DMS153 treated with DMSO at 0.1 percent for 48 hours (cell line): ENCODE data around the gene UGT2B7.
"Not testable (repeated sequence)": the region's sequence is repeated elsewhere in the genome, so short reads cannot be mapped to it uniquely, and the experiment has no call there.

Experiments
- DNase-seq: peaks from one replicate; lab custom pipeline; 2025; ENCODE audit not compliant: unreplicated experiment; lab: John Stamatoyannopoulos, UW

UGT2B7 gene

GRCh38 chr4:69078852-69079251, 17.4 kb upstream of the UGT2B7 start:
- DNase-seq = no peak

DNA sequence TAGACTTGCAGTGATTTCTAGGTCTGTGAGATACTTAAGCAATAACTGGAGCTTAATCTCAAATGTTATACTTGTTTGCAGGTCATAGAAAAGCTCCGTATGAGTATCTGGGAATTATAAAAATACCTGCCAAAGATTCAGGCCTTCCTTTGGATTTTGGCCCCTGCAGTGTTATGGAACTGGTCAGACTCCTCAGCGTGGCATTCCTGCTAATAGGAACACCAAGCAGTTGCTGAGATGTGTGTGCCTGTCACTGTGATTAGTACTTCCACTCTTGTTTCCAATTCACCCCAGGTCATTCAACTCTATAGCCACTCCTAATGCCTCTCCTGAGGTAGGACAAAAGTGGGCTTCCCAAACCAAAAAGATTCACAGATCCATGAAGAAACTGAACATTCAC, 7.8 kb upstream of the UGT2B7 start:
- DNase-seq = no peak

- DNase-seq = no peak
These were observed 6.9 kb upstream of the UGT2B7 start for GRCh38 chr4:69089388-69089787.

GRCh38 chr4:69092190-69092589, 4.1 kb upstream of the UGT2B7 start:
- peak; percentile 64 for DNase-seq

GRCh38 chr4:69092980-69093568, 3.2 kb upstream of the UGT2B7 start:
- DNase-seq = no peak

GRCh38 chr4:69093681-69094080, 2.6 kb upstream of the UGT2B7 start:
- DNase-seq = no peak

- DNase-seq = no peak
These were observed 958 bp upstream of the UGT2B7 start for GRCh38 chr4:69095301-69095731.

DNA sequence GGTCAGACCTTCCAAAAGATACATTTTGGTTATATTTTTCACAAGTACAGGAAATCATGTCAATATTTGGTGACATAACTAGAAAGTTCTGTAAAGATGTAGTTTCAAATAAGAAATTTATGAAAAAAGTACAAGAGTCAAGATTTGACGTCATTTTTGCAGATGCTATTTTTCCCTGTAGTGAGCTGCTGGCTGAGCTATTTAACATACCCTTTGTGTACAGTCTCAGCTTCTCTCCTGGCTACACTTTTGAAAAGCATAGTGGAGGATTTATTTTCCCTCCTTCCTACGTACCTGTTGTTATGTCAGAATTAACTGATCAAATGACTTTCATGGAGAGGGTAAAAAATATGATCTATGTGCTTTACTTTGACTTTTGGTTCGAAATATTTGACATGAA, 536 bp downstream of the UGT2B7 start:
- DNase-seq = no peak

GRCh38 chr4:69098470-69098869, 2.2 kb downstream of the UGT2B7 start:
- peak; percentile 23 for DNase-seq

GRCh38 chr4:69099910-69100309, 3.6 kb downstream of the UGT2B7 start:
- DNase-seq = no peak

- DNase-seq = not testable (repeated sequence)
These were observed 6.4 kb downstream of the UGT2B7 start for GRCh38 chr4:69102668-69103067.

DNA sequence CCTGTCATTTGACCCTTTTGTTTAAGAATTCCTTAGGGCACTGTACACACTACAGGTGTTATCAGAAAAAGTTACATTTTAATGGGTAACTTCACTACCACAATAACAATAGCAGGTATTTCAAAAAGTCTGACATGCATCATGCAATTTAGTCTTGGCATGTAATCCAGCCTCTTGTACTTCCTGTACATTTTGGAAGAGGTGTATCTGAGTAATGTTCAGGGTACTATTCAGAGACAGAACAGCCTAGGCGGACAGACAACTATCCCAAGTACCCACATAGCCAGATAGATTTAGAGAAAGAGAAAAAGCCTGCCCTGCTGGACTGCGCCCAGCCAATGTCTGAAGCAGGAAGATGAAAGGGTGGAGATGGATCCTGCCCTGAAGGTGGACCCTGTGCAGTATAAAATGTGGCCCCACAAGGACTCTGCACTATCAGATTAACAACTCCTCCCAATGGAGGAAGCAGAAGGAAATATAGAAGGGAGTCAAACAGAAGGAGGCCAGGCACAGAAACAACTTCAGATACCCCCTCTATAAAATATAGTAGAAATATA, 8.5 kb downstream of the UGT2B7 start:
- DNase-seq = no peak

- not testable (repeated sequence) for DNase-seq
These were observed 19.0 kb downstream of the UGT2B7 start for GRCh38 chr4:69115151-69115850.

- DNase-seq = no peak
These were observed 19.6 kb downstream of the UGT2B7 start for GRCh38 chr4:69115851-69116213.

DNA sequence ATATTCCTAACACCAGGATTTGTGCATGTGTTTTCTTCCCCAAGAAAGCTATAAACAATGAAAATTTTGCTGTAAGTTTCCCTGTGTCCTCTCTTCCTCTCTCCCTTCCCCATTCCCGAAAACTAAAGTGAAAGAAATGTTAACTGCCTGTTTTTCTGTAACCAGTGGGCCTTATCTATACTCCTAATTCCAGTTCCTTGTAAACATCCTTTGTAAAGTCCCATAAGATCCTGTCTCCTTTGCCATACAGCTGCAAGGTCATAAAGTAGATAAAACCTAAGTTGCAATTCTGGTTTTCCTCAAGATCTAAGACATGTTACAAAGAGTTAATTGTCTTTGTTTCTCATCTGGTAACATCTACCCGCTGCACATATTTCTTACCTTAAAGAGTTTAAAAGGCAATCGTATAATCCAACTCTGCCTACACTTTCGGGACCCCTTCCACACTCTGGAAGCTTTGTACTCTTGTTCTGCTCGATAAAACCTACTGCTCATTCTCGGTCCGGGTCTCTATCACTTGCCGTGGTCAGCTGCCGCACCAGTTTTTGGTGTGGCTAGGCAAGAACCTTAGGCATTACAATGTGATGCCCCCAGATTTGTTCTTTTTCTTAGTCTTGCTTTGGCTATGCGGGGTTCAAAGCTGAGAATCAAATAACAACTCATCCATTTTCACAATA, 20.5 kb downstream of the UGT2B7 start:
- no peak for DNase-seq

DNA sequence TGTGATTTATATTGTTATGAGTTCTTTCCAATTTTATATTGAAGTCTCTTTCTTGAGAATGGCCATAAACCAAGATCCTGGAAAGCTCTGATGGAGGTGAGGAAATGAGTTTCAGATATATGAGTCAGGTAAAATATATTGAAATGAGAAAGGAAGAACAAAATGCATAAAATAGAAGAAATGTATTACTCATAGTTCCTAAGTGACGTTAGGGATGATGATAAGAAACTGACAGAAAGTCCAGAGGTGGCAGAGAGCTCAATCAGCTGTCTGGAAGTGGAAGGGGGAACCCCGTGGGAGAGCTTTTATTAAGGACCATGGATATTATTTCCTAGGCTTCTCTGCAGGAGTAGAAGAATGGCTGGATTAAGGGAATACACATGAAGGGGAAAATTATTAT, 24.6 kb downstream of the UGT2B7 start:
- DNase-seq = no peak

DNA sequence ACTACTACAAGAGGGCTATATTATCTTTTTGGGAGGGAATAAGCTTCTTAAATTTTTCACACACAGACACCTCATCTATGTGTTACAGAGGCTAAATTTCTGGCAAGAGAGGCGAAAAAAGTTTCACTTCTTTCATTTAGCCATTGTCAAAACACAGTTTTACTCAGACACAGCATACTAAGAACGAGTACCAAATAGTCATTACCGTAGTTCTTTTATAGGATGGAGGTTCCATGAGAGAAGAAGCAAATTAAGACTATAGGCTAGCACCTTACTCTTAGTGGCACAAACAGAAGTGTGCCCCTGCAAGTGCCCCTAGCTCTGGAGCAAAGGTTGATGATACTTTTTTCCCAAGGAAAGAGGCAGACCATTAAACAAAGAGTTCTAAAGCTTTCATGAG, 26.2 kb downstream of the UGT2B7 start:
- DNase-seq = no peak

DNA sequence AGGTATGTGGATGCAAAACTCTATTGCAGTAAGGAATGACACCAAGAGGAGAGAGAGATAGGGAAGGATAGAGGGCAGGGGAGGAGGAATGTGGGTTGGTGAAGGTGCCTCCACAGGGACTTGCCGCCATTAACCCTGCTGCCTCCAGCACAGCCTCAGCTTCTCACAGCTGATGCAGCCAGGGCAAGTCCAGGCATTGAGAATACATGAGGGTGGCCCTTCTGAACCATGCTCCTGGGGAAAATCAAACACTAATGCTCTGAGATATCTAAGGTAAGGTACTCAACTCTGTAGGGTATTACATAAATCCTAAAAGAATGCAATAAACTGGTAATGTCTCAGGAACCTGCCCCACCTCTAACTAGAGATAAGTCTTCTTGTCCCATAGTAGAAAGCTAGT, 28.7 kb downstream of the UGT2B7 start:
- DNase-seq = no peak

- no peak for DNase-seq
These were observed 29.8 kb downstream of the UGT2B7 start for GRCh38 chr4:69126024-69126423.

- DNase-seq = no peak
These were observed 37.7 kb downstream of the UGT2B7 start for GRCh38 chr4:69133993-69134392.

GRCh38 chr4:69134471-69134870, 38.2 kb downstream of the UGT2B7 start:
- no peak for DNase-seq

- DNase-seq = no peak
These were observed 45.0 kb downstream of the UGT2B7 start for GRCh38 chr4:69141320-69141719.
